Stimulated activated CD4-positive, alpha-beta T cell treated with anti-CD3 and anti-CD28 coated beads, Interleukin-1b, Interleukin-23, amount 100 ng/mL, for 24 hours (primary cell): ENCODE results near the gene SIK3.

Experiments used
- DNase-seq, 4 experiments: peaks; one replicate each; pipeline ENCODE4 v3.0.0-alpha.2; 2020; ENCODE audit warnings: low read depth in 4 of 4, low spot score in 1 of 4

The SIK3 gene

GRCh38 chr11:116972691-116973090 is 125.5 kb downstream of the SIK3 start:
- DNase-seq, result no peak

- no peak for DNase-seq
These were observed 127.5 kb downstream of the SIK3 start for GRCh38 chr11:116970485-116971292.

- DNase-seq, result no peak
These were observed 128.5 kb downstream of the SIK3 start for GRCh38 chr11:116969694-116970093.

- no peak for DNase-seq
These were observed 134.0 kb downstream of the SIK3 start for GRCh38 chr11:116964269-116964668.

GRCh38 chr11:116963813-116964212 is 134.4 kb downstream of the SIK3 start:
- no peak for DNase-seq

GRCh38 chr11:116962108-116962507 is 136.1 kb downstream of the SIK3 start:
- no peak for DNase-seq

- no peak for DNase-seq
These were observed 137.3 kb downstream of the SIK3 start for GRCh38 chr11:116960930-116961329.

- DNase-seq, result no peak
These were observed 140.0 kb downstream of the SIK3 start for GRCh38 chr11:116958246-116958645.

- DNase-seq, result no peak
These were observed 142.3 kb downstream of the SIK3 start for GRCh38 chr11:116955949-116956348.

- no peak for DNase-seq
These were observed 142.7 kb downstream of the SIK3 start for GRCh38 chr11:116955548-116955947.

- no peak for DNase-seq
These were observed 144.5 kb downstream of the SIK3 start for GRCh38 chr11:116953530-116954285.

GRCh38 chr11:116951762-116952161 is 146.5 kb downstream of the SIK3 start:
- DNase-seq, result no peak

GRCh38 chr11:116950210-116950609 is 148.0 kb downstream of the SIK3 start:
- no peak for DNase-seq

GRCh38 chr11:116948391-116948790 is 149.8 kb downstream of the SIK3 start:
- DNase-seq, result no peak

- no peak for DNase-seq
These were observed 151.8 kb downstream of the SIK3 start for GRCh38 chr11:116946414-116946813.

- no peak for DNase-seq
These were observed 158.7 kb downstream of the SIK3 start for GRCh38 chr11:116939499-116939898.

- no peak for DNase-seq
These were observed 159.7 kb downstream of the SIK3 start for GRCh38 chr11:116938471-116939070.

GRCh38 chr11:116936754-116937446 is 161.3 kb downstream of the SIK3 start:
- no peak for DNase-seq

GRCh38 chr11:116935514-116935913 is 162.7 kb downstream of the SIK3 start:
- no peak for DNase-seq

GRCh38 chr11:116935089-116935488 is 163.1 kb downstream of the SIK3 start:
- DNase-seq, result no peak

- DNase-seq, result no peak
These were observed 164.3 kb downstream of the SIK3 start for GRCh38 chr11:116933961-116934360.
